Breast epithelium (tissue), 3 donors: ENCODE measurements around the gene KIFC1.
A peak's percentile ranks its signal among the peaks of the same experiment; 100 is the strongest.

Experiments
- POLR2AphosphoS5 ChIP-seq, 3 donors: sonication (generic); formaldehyde crosslinking; IDR thresholded peaks; one replicate each; pipeline ENCODE4 v1.6.1; 2017; ENCODE audit warnings: antibody characterized with exemption in 3 of 3
- TF ChIP-seq, protein P1 (sequence below), 3 donors: fragments of 450-650 bp; IDR thresholded peaks; one replicate each; pipeline ENCODE4 v1.5.1; 2016 to 2017; ENCODE audit warnings: antibody characterized with exemption in 3 of 3, mild to moderate bottlenecking in 3 of 3, moderate library complexity in 3 of 3

- TF ChIP-seq, protein P1, sequence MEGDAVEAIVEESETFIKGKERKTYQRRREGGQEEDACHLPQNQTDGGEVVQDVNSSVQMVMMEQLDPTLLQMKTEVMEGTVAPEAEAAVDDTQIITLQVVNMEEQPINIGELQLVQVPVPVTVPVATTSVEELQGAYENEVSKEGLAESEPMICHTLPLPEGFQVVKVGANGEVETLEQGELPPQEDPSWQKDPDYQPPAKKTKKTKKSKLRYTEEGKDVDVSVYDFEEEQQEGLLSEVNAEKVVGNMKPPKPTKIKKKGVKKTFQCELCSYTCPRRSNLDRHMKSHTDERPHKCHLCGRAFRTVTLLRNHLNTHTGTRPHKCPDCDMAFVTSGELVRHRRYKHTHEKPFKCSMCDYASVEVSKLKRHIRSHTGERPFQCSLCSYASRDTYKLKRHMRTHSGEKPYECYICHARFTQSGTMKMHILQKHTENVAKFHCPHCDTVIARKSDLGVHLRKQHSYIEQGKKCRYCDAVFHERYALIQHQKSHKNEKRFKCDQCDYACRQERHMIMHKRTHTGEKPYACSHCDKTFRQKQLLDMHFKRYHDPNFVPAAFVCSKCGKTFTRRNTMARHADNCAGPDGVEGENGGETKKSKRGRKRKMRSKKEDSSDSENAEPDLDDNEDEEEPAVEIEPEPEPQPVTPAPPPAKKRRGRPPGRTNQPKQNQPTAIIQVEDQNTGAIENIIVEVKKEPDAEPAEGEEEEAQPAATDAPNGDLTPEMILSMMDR (IDR thresholded peaks at IDR 0.05): peak in 2 of 3 donors; percentile 29 to 44
- TF ChIP-seq POLR2AphosphoS5 (IDR thresholded peaks at IDR 0.05): peak; percentile 82 to 97 (median 95)
Observed at GRCh38 chr6:33417903-33418689, 26.5 kb downstream of the KIFC1 start, which contains the start of gene CUTA.
